ENCODE measurements around the gene OSBPL2.

Gene OSBPL2

GRCh38 chr20:62282103-62282502 is 43.8 kb downstream of the OSBPL2 start:
- no peaks in the 10 kb centered on the region for H3K4me1 ChIP-seq (ENCODE audit: insufficient read depth, low read length)
- no peaks in the 10 kb centered on the region for H3K9me3 ChIP-seq (ENCODE audit: low read length)
- no peak overlapping the region for H3K4me3 ChIP-seq (ENCODE audit: low read depth in 1 of 2, low read length in 2 of 2)
- no peaks in the 10 kb centered on the region for H3K27me3 ChIP-seq (ENCODE audit: control insufficient read depth in 1 of 2, insufficient read depth in 2 of 2, low read length in 2 of 2)
- no peak overlapping the region for H3K27ac ChIP-seq (ENCODE audit: low read depth, low read length)
- H3K9ac ChIP-seq (ENCODE audit: low read length), result no peak overlapping the region
- peaks cover 70% of the 10 kb centered on the region for H3K36me3 ChIP-seq (ENCODE audit: insufficient read depth, low read length)

DNA sequence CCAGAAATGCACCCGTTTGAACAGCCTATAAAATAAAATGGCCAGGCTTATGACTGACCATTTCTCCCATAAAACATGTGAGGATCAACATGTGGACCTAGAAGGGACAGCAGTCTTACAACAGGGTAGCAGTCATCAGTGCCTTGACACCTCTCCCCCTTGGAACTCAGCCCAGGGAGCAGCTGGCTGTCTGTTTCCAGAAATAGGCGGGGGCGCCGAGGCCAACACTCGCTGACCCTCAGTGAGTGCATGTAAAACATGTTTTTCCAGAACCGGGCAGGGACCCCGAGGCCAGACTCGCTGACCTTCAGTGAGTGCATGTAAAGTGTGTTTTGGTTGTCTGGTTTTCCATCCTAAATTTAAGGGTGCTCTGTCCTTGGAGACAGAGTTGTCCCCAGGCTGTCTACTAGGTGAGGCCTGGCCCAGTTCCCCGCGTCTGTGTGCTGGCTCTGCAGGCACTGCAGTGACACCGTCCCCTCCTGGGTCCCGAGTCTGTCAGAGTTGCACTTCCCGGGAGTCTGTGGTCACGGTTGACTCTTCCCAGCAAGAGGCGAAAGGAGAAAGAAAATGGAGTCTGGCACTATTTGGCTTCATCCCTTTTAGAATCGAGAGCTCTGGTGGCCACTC is 44.7 kb downstream of the OSBPL2 start:
- Histone ChIP-seq H3K9ac (ENCODE audit: low read length) (no peak overlapping the region), H3K27me3 (ENCODE audit: control insufficient read depth in 1 of 2, insufficient read depth in 2 of 2, low read length in 2 of 2) (no peaks in the 10 kb centered on the region), H3K27ac (ENCODE audit: low read depth, low read length) (no peak overlapping the region), H3K4me3 (ENCODE audit: low read depth in 1 of 2, low read length in 2 of 2) (no peak overlapping the region), H3K9me3 (ENCODE audit: low read length) (no peaks in the 10 kb centered on the region), H3K36me3 (ENCODE audit: insufficient read depth, low read length) (peaks cover 68% of the 10 kb centered on the region), H3K4me1 (ENCODE audit: insufficient read depth, low read length) (no peaks in the 10 kb centered on the region)

DNA sequence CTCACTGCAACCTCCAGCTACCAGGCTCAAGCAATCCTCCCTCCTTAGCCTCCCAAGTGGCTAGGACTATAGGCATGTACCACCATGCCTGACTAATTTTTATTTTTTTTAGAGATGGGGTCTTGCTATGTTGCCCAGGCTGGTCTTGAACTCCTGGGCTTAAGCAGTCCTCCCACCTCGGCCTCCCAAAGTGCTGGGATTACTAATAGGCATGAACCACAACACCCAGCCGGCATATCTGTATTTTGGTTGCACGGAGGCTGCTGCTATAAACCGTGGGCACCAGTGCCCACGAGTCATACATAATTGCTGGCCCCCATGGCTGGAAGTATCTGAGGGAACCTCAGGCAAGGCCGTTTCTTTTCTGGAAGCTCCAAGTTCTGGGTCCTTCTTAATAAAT is 46.1 kb downstream of the OSBPL2 start:
- no peaks in the 10 kb centered on the region for H3K4me1 ChIP-seq (ENCODE audit: insufficient read depth, low read length)
- peaks cover 61% of the 10 kb centered on the region for H3K36me3 ChIP-seq (ENCODE audit: insufficient read depth, low read length)
- no peak overlapping the region for H3K9ac ChIP-seq (ENCODE audit: low read length)
- H3K27ac ChIP-seq (ENCODE audit: low read depth, low read length), result no peak overlapping the region
- H3K4me3 ChIP-seq (ENCODE audit: low read depth in 1 of 2, low read length in 2 of 2), result no peak overlapping the region
- no peaks in the 10 kb centered on the region for H3K27me3 ChIP-seq (ENCODE audit: control insufficient read depth in 1 of 2, insufficient read depth in 2 of 2, low read length in 2 of 2)
- H3K9me3 ChIP-seq (ENCODE audit: low read length), result no peaks in the 10 kb centered on the region

DNA sequence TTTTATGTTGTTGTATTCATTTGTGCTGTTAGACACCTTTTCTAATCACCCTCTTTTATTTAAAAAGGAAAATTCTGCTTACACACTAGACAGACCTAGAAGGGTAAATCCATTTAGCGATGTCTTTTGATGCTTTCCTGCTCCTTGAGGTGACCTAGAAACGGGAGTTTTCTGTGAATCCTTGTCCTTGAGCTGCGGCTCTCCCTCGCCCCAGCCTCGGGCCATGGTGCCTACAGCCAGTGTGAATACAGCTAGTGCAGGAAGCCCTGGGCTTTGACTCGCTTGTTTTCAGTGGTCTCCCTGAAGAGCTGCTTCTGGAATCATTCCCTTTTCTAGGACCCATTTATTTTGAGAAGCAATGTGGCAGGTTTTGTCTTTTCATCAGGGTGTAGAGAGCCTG is 46.8 kb downstream of the OSBPL2 start:
- H3K9me3 ChIP-seq (ENCODE audit: low read length), result no peaks in the 10 kb centered on the region
- H3K27me3 ChIP-seq (ENCODE audit: control insufficient read depth in 1 of 2, insufficient read depth in 2 of 2, low read length in 2 of 2), result no peaks in the 10 kb centered on the region
- no peak overlapping the region for H3K9ac ChIP-seq (ENCODE audit: low read length)
- H3K27ac ChIP-seq (ENCODE audit: low read depth, low read length), result no peak overlapping the region
- H3K4me1 ChIP-seq (ENCODE audit: insufficient read depth, low read length), result no peaks in the 10 kb centered on the region
- H3K36me3 ChIP-seq (ENCODE audit: insufficient read depth, low read length), result peaks cover 54% of the 10 kb centered on the region
- no peak overlapping the region for H3K4me3 ChIP-seq (ENCODE audit: low read depth in 1 of 2, low read length in 2 of 2)

DNA sequence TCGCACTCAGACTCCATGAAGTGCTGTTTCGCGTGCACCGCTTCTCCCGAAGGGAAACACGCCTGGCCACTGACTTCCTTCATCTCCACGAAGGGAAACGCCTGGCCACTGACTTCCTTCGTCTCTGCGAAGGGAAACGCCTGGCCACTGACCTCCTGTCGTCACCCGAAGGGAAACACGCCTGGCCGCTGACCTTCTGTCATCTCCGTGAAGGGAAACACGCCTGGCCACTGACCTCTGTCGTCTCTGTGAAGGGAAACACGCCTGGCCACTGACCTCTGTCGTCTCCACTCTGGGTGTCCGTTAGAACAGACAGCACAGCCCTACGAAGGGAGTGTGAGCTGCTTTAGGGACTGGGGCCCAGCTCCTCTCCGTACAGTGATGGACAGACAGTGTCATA is 47.4 kb downstream of the OSBPL2 start:
- Histone ChIP-seq H3K4me3 (ENCODE audit: low read depth in 1 of 2, low read length in 2 of 2) (no peak overlapping the region), H3K27ac (ENCODE audit: low read depth, low read length) (no peak overlapping the region), H3K9ac (ENCODE audit: low read length) (no peak overlapping the region), H3K9me3 (ENCODE audit: low read length) (no peaks in the 10 kb centered on the region), H3K27me3 (ENCODE audit: control insufficient read depth in 1 of 2, insufficient read depth in 2 of 2, low read length in 2 of 2) (no peaks in the 10 kb centered on the region), H3K4me1 (ENCODE audit: insufficient read depth, low read length) (no peaks in the 10 kb centered on the region), H3K36me3 (ENCODE audit: insufficient read depth, low read length) (peaks cover 49% of the 10 kb centered on the region)

DNA sequence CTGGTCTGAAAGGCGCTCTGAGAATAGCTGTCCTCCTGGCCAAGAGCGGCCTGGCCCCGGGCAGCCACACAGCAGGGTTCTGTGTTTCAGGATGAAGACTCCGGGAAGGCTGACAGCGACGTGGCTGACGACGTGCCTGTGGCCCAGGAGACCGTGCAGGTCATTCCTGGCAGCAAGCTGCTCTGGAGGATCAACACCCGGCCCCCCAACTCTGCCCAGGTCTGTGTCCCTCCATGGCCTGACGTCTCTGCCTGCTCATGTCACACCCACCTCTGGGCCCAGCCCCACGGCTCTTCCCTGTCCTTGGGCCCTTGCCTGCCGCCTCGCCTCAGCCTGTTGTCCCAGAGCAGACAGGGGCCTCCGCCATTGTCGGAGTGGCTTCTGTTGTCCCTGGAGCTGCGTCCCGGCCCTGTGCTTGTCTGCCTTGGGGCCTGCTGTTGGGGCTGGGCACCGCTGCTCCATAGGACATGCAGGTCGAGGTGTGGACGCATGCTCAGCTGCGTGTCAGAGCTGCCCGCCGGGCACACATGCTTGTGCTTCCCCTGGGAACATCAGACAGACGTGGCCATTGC is 48.3 kb downstream of the OSBPL2 start:
- Histone ChIP-seq H3K9ac (ENCODE audit: low read length) (no peak overlapping the region), H3K9me3 (ENCODE audit: low read length) (no peaks in the 10 kb centered on the region), H3K36me3 (ENCODE audit: insufficient read depth, low read length) (peaks cover 53% of the 10 kb centered on the region), H3K4me1 (ENCODE audit: insufficient read depth, low read length) (no peaks in the 10 kb centered on the region), H3K4me3 (ENCODE audit: low read depth in 1 of 2, low read length in 2 of 2) (no peak overlapping the region), H3K27ac (ENCODE audit: low read depth, low read length) (no peak overlapping the region), H3K27me3 (ENCODE audit: control insufficient read depth in 1 of 2, insufficient read depth in 2 of 2, low read length in 2 of 2) (no peaks in the 10 kb centered on the region)

GRCh38 chr20:62287129-62287528 is 48.8 kb downstream of the OSBPL2 start:
- Histone ChIP-seq H3K9ac (ENCODE audit: low read length) (no peak overlapping the region), H3K27ac (ENCODE audit: low read depth, low read length) (no peak overlapping the region), H3K9me3 (ENCODE audit: low read length) (no peaks in the 10 kb centered on the region), H3K4me1 (ENCODE audit: insufficient read depth, low read length) (no peaks in the 10 kb centered on the region), H3K27me3 (ENCODE audit: control insufficient read depth in 1 of 2, insufficient read depth in 2 of 2, low read length in 2 of 2) (no peaks in the 10 kb centered on the region), H3K4me3 (ENCODE audit: low read depth in 1 of 2, low read length in 2 of 2) (no peak overlapping the region), H3K36me3 (ENCODE audit: insufficient read depth, low read length) (peaks cover 51% of the 10 kb centered on the region)

DNA sequence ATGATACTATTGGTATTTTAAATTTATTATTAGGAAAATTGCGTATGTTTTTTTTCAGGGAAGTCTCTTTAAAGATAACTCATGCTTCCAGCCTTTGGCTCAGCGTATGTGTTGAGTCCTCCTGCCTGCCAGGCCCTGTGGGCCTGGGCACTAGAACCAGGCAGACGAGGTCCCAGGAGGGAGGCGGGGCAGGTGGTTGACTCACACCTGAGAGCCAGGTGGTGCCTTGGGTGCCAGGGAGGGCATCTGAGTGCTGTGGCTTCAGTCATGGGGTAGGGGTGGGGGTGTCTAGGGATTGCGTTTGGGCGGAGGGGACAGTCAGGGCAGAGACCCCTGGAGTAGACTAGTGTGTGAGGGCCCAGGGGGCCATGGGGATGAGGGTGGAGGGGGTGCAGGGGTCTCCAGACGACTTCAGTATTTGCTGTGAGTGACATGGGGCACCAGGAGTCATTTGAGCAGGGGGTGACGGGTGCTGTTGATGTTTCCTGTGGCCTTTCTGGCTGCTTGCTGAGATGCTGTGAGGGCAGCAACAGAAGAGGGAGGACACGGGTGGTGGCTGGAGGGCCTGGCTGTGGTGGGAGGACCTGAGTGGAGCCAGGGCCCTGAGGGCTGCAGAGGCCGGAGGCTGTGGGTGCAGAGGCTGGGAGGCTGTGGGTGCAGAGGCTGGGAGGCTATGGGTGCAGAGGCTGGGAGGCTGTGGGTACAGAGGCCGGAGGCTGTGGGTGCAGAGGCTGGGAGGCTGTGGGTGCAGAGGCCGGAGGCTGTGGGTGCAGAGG is 49.6 kb downstream of the OSBPL2 start:
- Histone ChIP-seq H3K9me3 (ENCODE audit: low read length) (no peaks in the 10 kb centered on the region), H3K4me1 (ENCODE audit: insufficient read depth, low read length) (no peaks in the 10 kb centered on the region), H3K36me3 (ENCODE audit: insufficient read depth, low read length) (peaks cover 45% of the 10 kb centered on the region), H3K27me3 (ENCODE audit: control insufficient read depth in 1 of 2, insufficient read depth in 2 of 2, low read length in 2 of 2) (no peaks in the 10 kb centered on the region), H3K9ac (ENCODE audit: low read length) (no peak overlapping the region), H3K27ac (ENCODE audit: low read depth, low read length) (no peak overlapping the region), H3K4me3 (ENCODE audit: low read depth in 1 of 2, low read length in 2 of 2) (no peak overlapping the region)

- H3K9me3 ChIP-seq (ENCODE audit: low read length), result no peaks in the 10 kb centered on the region
- H3K9ac ChIP-seq (ENCODE audit: low read length), result no peak overlapping the region
- peaks cover 44% of the 10 kb centered on the region for H3K36me3 ChIP-seq (ENCODE audit: insufficient read depth, low read length)
- no peak overlapping the region for H3K4me3 ChIP-seq (ENCODE audit: low read depth in 1 of 2, low read length in 2 of 2)
- no peaks in the 10 kb centered on the region for H3K27me3 ChIP-seq (ENCODE audit: control insufficient read depth in 1 of 2, insufficient read depth in 2 of 2, low read length in 2 of 2)
- no peaks in the 10 kb centered on the region for H3K4me1 ChIP-seq (ENCODE audit: insufficient read depth, low read length)
- no peak overlapping the region for H3K27ac ChIP-seq (ENCODE audit: low read depth, low read length)
These were observed 50.3 kb downstream of the OSBPL2 start for GRCh38 chr20:62288535-62289105.

DNA sequence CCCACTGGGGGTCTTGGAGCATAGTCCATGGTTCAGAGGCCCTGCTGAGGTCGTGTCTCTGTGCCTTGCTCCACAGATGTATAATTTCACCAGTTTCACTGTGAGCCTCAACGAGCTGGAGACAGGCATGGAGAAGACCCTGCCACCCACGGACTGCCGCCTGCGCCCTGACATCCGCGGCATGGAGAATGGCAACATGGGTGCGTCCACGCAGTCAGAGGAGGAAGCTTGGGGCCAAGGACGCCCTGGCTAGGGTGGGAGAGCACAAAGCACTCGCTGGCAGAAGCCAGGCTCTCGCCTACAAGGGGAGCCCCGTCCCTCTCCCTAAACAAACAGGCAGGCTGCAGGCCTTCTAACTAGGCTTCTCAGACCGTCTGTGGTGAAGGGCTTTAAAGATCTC is 50.8 kb downstream of the OSBPL2 start:
- no peaks in the 10 kb centered on the region for H3K27me3 ChIP-seq (ENCODE audit: control insufficient read depth in 1 of 2, insufficient read depth in 2 of 2, low read length in 2 of 2)
- H3K9ac ChIP-seq (ENCODE audit: low read length), result no peak overlapping the region
- H3K36me3 ChIP-seq (ENCODE audit: insufficient read depth, low read length), result peaks cover 46% of the 10 kb centered on the region
- H3K4me1 ChIP-seq (ENCODE audit: insufficient read depth, low read length), result no peaks in the 10 kb centered on the region
- H3K9me3 ChIP-seq (ENCODE audit: low read length), result no peaks in the 10 kb centered on the region
- H3K4me3 ChIP-seq (ENCODE audit: low read depth in 1 of 2, low read length in 2 of 2), result no peak overlapping the region
- H3K27ac ChIP-seq (ENCODE audit: low read depth, low read length), result no peak overlapping the region

- Histone ChIP-seq H3K9ac (ENCODE audit: low read length) (no peak overlapping the region), H3K27me3 (ENCODE audit: control insufficient read depth in 1 of 2, insufficient read depth in 2 of 2, low read length in 2 of 2) (no peaks in the 10 kb centered on the region), H3K36me3 (ENCODE audit: insufficient read depth, low read length) (peaks cover 40% of the 10 kb centered on the region), H3K4me3 (ENCODE audit: low read depth in 1 of 2, low read length in 2 of 2) (no peak overlapping the region), H3K27ac (ENCODE audit: low read depth, low read length) (no peak overlapping the region), H3K4me1 (ENCODE audit: insufficient read depth, low read length) (no peaks in the 10 kb centered on the region), H3K9me3 (ENCODE audit: low read length) (no peaks in the 10 kb centered on the region)
These were observed 51.6 kb downstream of the OSBPL2 start for GRCh38 chr20:62289898-62290297.

Measured in muscle layer of colon (tissue), 2 donors.